ENCODE measurements around the gene DHX35. TPM values are rescaled to one million over a fixed set of nuclear protein-coding genes. Genes with fewer than 3 reads are reported as not detected.

Gene DHX35
- total RNA-seq, 2 donors from 2014 or later, result 12.2 to 16.1 TPM

DNA sequence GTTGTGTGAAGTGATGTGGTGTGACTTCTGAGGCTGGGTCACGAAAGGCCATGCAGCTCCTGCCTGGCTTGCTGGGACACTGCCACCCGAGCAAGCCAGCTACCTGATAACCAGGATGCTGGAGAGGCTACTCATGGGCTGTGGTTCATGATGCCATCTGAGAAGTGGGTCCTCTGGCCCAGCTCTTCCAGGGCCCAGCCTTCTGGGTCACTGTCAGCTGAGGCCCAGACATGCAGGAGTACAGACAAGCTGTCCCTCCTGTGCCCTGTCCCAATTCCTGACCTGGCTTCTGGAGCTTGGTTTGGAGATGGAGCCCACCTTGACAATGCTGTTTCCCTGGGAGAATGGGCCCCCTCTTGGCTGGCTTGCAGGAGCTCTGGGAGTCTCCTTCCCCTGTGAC is 87.0 kb downstream of the DHX35 start:
- Histone ChIP-seq H3K27ac (ENCODE audit: low read depth, low read length) (no peak overlapping the region), H3K9ac (ENCODE audit: extremely low read depth, low read length, poor library complexity, severe bottlenecking) (no peak overlapping the region), H3K4me1 (ENCODE audit: control insufficient read depth, insufficient read depth, low read length) (peaks cover 3% of the 10 kb centered on the region), H3K9me3 (ENCODE audit: control insufficient read depth, low read length) (no peaks in the 10 kb centered on the region), H3K36me3 (ENCODE audit: control insufficient read depth, insufficient read depth, low read length) (no peaks in the 10 kb centered on the region), H3K4me3 (ENCODE audit: low read length) (no peak overlapping the region), H3K27me3 (ENCODE audit: control insufficient read depth, insufficient read depth, low read length, poor library complexity, severe bottlenecking) (peaks cover 7% of the 10 kb centered on the region)
- 86 to 100% methylated on average over 2 of the region's 2 CpGs for WGBS, 2 experiments (ENCODE audit: insufficient coverage in 1 of 2, insufficient read length in 1 of 2)
- DNase-seq, result peak; percentile 53
- H3K27me3 Mint-ChIP-seq (ENCODE audit: insufficient read depth), result peaks cover 19% of the 10 kb centered on the region
- H3K9me3 Mint-ChIP-seq, result no peaks in the 10 kb centered on the region
- peaks cover 3% of the 10 kb centered on the region for H3K4me1 Mint-ChIP-seq
- H3K4me3 Mint-ChIP-seq, result peak overlapping the region; percentile 65
- TF ChIP-seq, protein P1, sequence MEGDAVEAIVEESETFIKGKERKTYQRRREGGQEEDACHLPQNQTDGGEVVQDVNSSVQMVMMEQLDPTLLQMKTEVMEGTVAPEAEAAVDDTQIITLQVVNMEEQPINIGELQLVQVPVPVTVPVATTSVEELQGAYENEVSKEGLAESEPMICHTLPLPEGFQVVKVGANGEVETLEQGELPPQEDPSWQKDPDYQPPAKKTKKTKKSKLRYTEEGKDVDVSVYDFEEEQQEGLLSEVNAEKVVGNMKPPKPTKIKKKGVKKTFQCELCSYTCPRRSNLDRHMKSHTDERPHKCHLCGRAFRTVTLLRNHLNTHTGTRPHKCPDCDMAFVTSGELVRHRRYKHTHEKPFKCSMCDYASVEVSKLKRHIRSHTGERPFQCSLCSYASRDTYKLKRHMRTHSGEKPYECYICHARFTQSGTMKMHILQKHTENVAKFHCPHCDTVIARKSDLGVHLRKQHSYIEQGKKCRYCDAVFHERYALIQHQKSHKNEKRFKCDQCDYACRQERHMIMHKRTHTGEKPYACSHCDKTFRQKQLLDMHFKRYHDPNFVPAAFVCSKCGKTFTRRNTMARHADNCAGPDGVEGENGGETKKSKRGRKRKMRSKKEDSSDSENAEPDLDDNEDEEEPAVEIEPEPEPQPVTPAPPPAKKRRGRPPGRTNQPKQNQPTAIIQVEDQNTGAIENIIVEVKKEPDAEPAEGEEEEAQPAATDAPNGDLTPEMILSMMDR (conservative IDR thresholded peaks at IDR 0.05), result no peak
- H3K36me3 Mint-ChIP-seq (ENCODE audit: low read depth), result peaks cover 1% of the 10 kb centered on the region
- H3K27ac Mint-ChIP-seq, result no peak overlapping the region

DNA sequence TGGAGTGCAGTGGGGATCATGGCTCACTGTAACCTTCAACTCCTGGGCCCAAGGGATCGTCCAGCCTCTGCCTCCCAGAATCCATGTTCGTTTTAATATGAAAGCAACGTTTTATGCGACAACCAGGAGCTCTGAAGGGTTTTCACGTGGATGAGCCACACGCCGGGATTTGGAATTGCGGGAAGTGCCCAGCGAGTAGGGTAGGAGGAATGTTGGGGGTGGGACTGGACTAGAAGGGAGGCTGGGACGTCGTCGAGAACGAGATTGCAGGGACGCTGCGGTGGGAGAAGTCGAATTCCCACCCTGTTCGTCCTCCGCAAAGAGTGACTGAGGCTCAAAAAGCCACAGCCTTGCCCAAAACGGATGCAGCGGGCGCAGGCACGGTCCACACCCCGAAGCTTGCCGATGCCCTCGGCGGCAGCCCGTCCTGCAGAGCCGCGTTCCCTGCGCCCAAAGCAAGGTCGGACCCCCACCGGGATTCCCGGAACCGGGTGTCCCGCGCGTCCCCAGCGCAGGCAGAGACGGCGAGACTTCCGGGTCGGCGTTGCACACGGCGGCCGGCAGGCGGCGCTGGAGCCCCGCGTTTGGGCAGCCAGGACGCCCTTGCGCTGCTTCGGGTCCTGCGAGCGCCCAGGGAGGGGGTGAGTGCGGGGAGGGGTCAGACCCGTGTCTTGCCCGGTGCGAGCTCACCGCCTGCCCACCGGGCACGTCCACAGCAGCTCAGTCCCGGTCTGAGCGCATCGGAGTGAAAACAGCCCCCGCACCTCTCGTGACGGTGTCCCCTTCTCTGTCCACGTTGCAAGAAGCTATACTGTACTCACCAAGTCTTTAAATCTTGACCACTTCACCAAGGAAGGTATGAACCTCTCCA is 87.8 kb downstream of the DHX35 start:
- Mint-ChIP-seq H3K36me3 (ENCODE audit: low read depth) (peaks cover 1% of the 10 kb centered on the region), H3K27me3 (ENCODE audit: insufficient read depth) (peaks cover 19% of the 10 kb centered on the region), H3K9me3 (no peaks in the 10 kb centered on the region), H3K4me1 (peaks cover 3% of the 10 kb centered on the region), H3K4me3 (peak overlapping the region; percentile 65), H3K27ac (peak overlapping the region; percentile 80)
- peak; percentile 96 for DNase-seq
- Histone ChIP-seq H3K4me3 (ENCODE audit: low read length) (peak overlapping the region; percentile 89), H3K27ac (ENCODE audit: low read depth, low read length) (no peak overlapping the region), H3K27me3 (ENCODE audit: control insufficient read depth, insufficient read depth, low read length, poor library complexity, severe bottlenecking) (peaks cover 7% of the 10 kb centered on the region), H3K9me3 (ENCODE audit: control insufficient read depth, low read length) (no peaks in the 10 kb centered on the region), H3K36me3 (ENCODE audit: control insufficient read depth, insufficient read depth, low read length) (no peaks in the 10 kb centered on the region), H3K9ac (ENCODE audit: extremely low read depth, low read length, poor library complexity, severe bottlenecking) (peak overlapping the region; percentile 66), H3K4me1 (ENCODE audit: control insufficient read depth, insufficient read depth, low read length) (peaks cover 3% of the 10 kb centered on the region)
- 4 to 7% methylated on average over 27 to 69 of the region's 69 CpGs for WGBS, 2 experiments (ENCODE audit: insufficient coverage in 1 of 2, insufficient read length in 1 of 2)
- TF ChIP-seq, protein P1 (conservative IDR thresholded peaks at IDR 0.05), result peak; percentile 99

DNA sequence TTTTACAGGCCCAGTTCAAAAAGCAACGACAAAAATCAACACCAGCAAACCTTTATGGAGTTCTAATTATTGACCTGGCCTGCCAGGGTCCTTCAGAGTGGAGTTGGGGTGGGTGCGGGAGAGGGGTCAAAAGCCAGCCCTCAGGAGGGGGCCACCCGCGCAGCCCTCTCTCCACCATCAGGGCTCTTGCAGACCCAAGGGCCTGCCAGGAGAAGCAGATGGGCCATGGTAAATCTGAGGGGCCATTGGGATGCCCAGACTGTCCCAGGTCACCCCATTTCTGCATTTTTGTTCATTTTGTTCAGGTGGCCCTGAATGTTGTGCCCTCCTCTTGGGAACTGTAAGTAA is 88.4 kb downstream of the DHX35 start:
- H3K9me3 ChIP-seq (ENCODE audit: control insufficient read depth, low read length), result no peaks in the 10 kb centered on the region
- Mint-ChIP-seq H3K4me1 (peaks cover 3% of the 10 kb centered on the region), H3K27me3 (ENCODE audit: insufficient read depth) (peaks cover 21% of the 10 kb centered on the region), H3K9me3 (no peaks in the 10 kb centered on the region), H3K4me3 (peak overlapping the region; percentile 65), H3K36me3 (ENCODE audit: low read depth) (no peaks in the 10 kb centered on the region), H3K27ac (no peak overlapping the region)
- no peak overlapping the region for H3K9ac ChIP-seq (ENCODE audit: extremely low read depth, low read length, poor library complexity, severe bottlenecking)
- no peaks in the 10 kb centered on the region for H3K36me3 ChIP-seq (ENCODE audit: control insufficient read depth, insufficient read depth, low read length)
- H3K4me1 ChIP-seq (ENCODE audit: control insufficient read depth, insufficient read depth, low read length), result peaks cover 3% of the 10 kb centered on the region
- no peak for DNase-seq
- H3K4me3 ChIP-seq (ENCODE audit: low read length), result peak overlapping the region; percentile 89
- WGBS, 2 experiments (ENCODE audit: insufficient coverage in 1 of 2, insufficient read length in 1 of 2), result 77 to 100% methylated on average over 1 to 4 of the region's 4 CpGs
- H3K27ac ChIP-seq (ENCODE audit: low read depth, low read length), result no peak overlapping the region
- peaks cover 7% of the 10 kb centered on the region for H3K27me3 ChIP-seq (ENCODE audit: control insufficient read depth, insufficient read depth, low read length, poor library complexity, severe bottlenecking)
- TF ChIP-seq, protein P1 (conservative IDR thresholded peaks at IDR 0.05), result no peak

All from endodermal cell (in vitro differentiated cells).